Measurements from ENCODE around the gene SEMA6A.

Gene SEMA6A

GRCh38 chr5:116559673-116560164, 14.9 kb downstream of the SEMA6A start:
- no peak for DNase-seq (ENCODE audit: extremely low read depth, low read depth)
- no peak for TF ChIP-seq CTCF (IDR thresholded peaks at IDR 0.05; ENCODE audit: low read depth, low read length)

- no peak for TF ChIP-seq CTCF (IDR thresholded peaks at IDR 0.05; ENCODE audit: low read depth, low read length)
- DNase-seq (ENCODE audit: extremely low read depth, low read depth): no peak
Measured at GRCh38 chr5:116559239-116559638, 15.4 kb downstream of the SEMA6A start.

- DNase-seq (ENCODE audit: extremely low read depth, low read depth): no peak
- TF ChIP-seq CTCF (IDR thresholded peaks at IDR 0.05; ENCODE audit: low read depth, low read length): peak; percentile 57
Measured at GRCh38 chr5:116557669-116558271, 16.9 kb downstream of the SEMA6A start.

GRCh38 chr5:116554764-116555163, 19.9 kb downstream of the SEMA6A start:
- DNase-seq (ENCODE audit: extremely low read depth, low read depth): no peak
- TF ChIP-seq CTCF (IDR thresholded peaks at IDR 0.05; ENCODE audit: low read depth, low read length): no peak

GRCh38 chr5:116553366-116553765, 21.3 kb downstream of the SEMA6A start:
- no peak for DNase-seq (ENCODE audit: extremely low read depth, low read depth)
- TF ChIP-seq CTCF (IDR thresholded peaks at IDR 0.05; ENCODE audit: low read depth, low read length): no peak

- no peak for TF ChIP-seq CTCF (IDR thresholded peaks at IDR 0.05; ENCODE audit: low read depth, low read length)
Measured at GRCh38 chr5:116550082-116550481, 24.5 kb downstream of the SEMA6A start.

GRCh38 chr5:116546743-116547124, 27.9 kb downstream of the SEMA6A start:
- DNase-seq (ENCODE audit: extremely low read depth, low read depth): no peak
- no peak for TF ChIP-seq CTCF (IDR thresholded peaks at IDR 0.05; ENCODE audit: low read depth, low read length)

More at GRCh38 chr5:116550082-116550481, 24.5 kb downstream of the SEMA6A start:
- no peak for DNase-seq (ENCODE audit: extremely low read depth, low read depth)
